Sigmoid colon (tissue), 7 donors: ENCODE results near the gene WDR88. TPM values are rescaled to one million over a fixed set of nuclear protein-coding genes. Genes with fewer than 3 reads are reported as not detected.

Experiments
- DNase-seq: peaks from one replicate; pipeline ENCODE4 v3.0.0-alpha.2; 2019
- H3K27ac ChIP-seq, 4 donors: fragments of 200-600 bp; sonication (generic); one replicate each; pipeline ENCODE4 v1.5.1; 2016 to 2019; ENCODE audit warnings: mild to moderate bottlenecking in 1 of 4
- H3K27me3 ChIP-seq, 3 donors: fragments of 200-600 bp; sonication (generic); one replicate each; pipeline ENCODE4 v1.5.1; 2019; ENCODE audit warnings: mild to moderate bottlenecking in 1 of 3
- H3K36me3 ChIP-seq, 4 donors: fragments of 200-600 bp; sonication (generic); one replicate each; pipeline ENCODE4 v1.5.1; 2016 to 2019
- H3K4me1 ChIP-seq, 4 donors: fragments of 200-600 bp; sonication (generic); one replicate each; pipeline ENCODE4 v1.5.1; 2017 to 2019
- H3K4me3 ChIP-seq, 4 donors: fragments of 200-600 bp; sonication (generic); one replicate each; pipeline ENCODE4 v1.5.1; 2017 to 2019; ENCODE audit warnings: mild to moderate bottlenecking in 2 of 4, moderate library complexity in 1 of 4
- H3K9me3 ChIP-seq, 4 donors: fragments of 200-600 bp in 3 of 4; sonication (generic) in 3 of 4; one replicate each; pipeline versions ENCODE4 v1.5.1 to v1.6.1; 2013 to 2019
- EP300 ChIP-seq, 4 donors: sonication (generic); formaldehyde crosslinking; IDR thresholded peaks; one replicate each; pipeline ENCODE4 v1.6.1; 2017; ENCODE audit warnings: antibody characterized with exemption in 4 of 4
- POLR2A ChIP-seq, 2 donors: fragments of 450-650 bp; IDR thresholded peaks; one replicate each; pipeline ENCODE4 v1.6.1; 2016; ENCODE audit warnings: antibody characterized with exemption in 2 of 2, mild to moderate bottlenecking in 2 of 2, moderate library complexity in 2 of 2
- POLR2AphosphoS5 ChIP-seq, 4 donors: sonication (generic); formaldehyde crosslinking; IDR thresholded peaks; one replicate each; pipeline ENCODE4 v1.6.1; 2017; ENCODE audit warnings: antibody characterized with exemption in 4 of 4
- WGBS, 2 donors: extraction: QIAGEN DNeasy Blood & Tissue Kit; methylation state at CpG; one replicate each; pipeline ENCODE4 v1.1.7; 2013; 5-methylcytosine and 5-hydroxymethylcytosine counted together
- intact Hi-C: fragments of 100-400 bp; cut with DNase I; formaldehyde crosslinking; loops from one replicate; pipeline ENCODE4 v1.15.1; 2023
- polyA plus RNA-seq, 3 donors: library from polyadenylated mRNA; stranded (reverse); fragments of 200-250 nt; gene quantifications; one replicate each; pipeline ENCODE4 v1.2.3, GENCODE V29; 2013
- total RNA-seq, 4 donors: library from RNA; depleted of rRNA; stranded (reverse); fragments of >200 nt; gene quantifications; one replicate each; pipeline ENCODE4 v1.1.0, GENCODE V29; 2016
- TF ChIP-seq, protein P1 (sequence below), 4 experiments: fragments of 450-650 bp in 3 of 4; fragments of 200-600 bp in 1 of 4; IDR thresholded peaks; one replicate each; pipeline ENCODE4 v1.5.1; 2016 to 2019; ENCODE audit warnings: antibody characterized with exemption in 4 of 4, mild to moderate bottlenecking in 3 of 4, moderate library complexity in 2 of 4
- donor health status: healthy with polysubstance abuse.
- donor health status: Bipolar disorder and iron deficiency.
- donor health status: healthy.

Gene WDR88
- total and polyA plus RNA-seq, 7 donors: not detected

DNA sequence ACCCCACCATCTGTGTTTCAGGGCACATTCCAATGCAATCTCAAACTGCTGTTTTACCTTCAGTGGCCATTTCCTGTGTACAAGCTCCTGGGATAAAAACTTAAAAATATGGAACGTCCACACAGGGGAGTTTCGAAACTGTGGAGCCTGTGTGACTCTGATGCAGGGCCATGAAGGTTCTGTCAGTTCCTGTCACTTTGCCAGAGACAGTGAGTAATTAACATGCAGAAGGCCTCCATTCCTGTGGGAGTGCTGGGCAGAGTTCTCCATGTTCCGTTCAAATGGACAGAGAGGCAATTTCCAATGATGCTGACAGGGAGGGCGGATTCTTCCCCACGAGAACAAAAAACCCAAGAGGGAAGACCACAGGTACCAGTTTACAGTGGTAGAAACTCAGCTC lies 24.4 kb downstream of the WDR88 start:
- intact Hi-C loops: no loop called here

DNA sequence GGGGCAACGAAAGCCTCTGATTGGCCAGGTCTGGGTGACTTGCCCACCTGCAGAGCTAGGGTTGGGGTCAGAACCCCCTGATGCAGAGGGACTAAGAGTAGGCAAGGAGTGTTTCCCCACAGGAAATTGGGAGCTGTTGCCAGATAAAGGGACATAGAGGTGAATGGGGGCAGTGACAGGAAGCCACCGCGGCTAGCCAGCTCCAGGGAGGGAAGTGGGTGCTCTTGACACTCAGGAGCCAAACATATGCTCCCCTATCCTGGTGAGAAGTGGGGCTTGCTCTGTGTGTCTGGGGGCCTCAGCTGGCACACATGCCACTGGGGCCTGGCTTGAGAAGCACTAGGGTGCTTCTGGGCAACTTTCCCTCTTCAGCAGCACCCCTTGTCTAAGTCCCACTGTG lies 26.0 kb downstream of the WDR88 start:
- intact Hi-C loops: no loop called here
- H3K36me3 ChIP-seq: no peaks in the 10 kb centered on the region
- 68 to 86% methylated on average over 3 of the region's 3 CpGs for WGBS, 2 donors
- H3K4me3 ChIP-seq: no peak overlapping the region
- H3K27me3 ChIP-seq: no peaks in the 10 kb centered on the region
- DNase-seq: no peak
- no peak for TF ChIP-seq EP300 (IDR thresholded peaks at IDR 0.05)
- TF ChIP-seq, protein P1, sequence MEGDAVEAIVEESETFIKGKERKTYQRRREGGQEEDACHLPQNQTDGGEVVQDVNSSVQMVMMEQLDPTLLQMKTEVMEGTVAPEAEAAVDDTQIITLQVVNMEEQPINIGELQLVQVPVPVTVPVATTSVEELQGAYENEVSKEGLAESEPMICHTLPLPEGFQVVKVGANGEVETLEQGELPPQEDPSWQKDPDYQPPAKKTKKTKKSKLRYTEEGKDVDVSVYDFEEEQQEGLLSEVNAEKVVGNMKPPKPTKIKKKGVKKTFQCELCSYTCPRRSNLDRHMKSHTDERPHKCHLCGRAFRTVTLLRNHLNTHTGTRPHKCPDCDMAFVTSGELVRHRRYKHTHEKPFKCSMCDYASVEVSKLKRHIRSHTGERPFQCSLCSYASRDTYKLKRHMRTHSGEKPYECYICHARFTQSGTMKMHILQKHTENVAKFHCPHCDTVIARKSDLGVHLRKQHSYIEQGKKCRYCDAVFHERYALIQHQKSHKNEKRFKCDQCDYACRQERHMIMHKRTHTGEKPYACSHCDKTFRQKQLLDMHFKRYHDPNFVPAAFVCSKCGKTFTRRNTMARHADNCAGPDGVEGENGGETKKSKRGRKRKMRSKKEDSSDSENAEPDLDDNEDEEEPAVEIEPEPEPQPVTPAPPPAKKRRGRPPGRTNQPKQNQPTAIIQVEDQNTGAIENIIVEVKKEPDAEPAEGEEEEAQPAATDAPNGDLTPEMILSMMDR (IDR thresholded peaks at IDR 0.05): no peak
- no peak for TF ChIP-seq POLR2A (IDR thresholded peaks at IDR 0.05)
- no peak for TF ChIP-seq POLR2AphosphoS5 (IDR thresholded peaks at IDR 0.05)
- H3K27ac ChIP-seq: no peak overlapping the region
- H3K9me3 ChIP-seq: no peaks in the 10 kb centered on the region
- no peaks in the 10 kb centered on the region for H3K4me1 ChIP-seq

More for the DNA sequence above, 24.4 kb downstream of the WDR88 start:
- TF ChIP-seq POLR2AphosphoS5 (IDR thresholded peaks at IDR 0.05): no peak
- TF ChIP-seq POLR2A (IDR thresholded peaks at IDR 0.05): no peak
- no peak for TF ChIP-seq EP300 (IDR thresholded peaks at IDR 0.05)
- TF ChIP-seq, protein P1 (IDR thresholded peaks at IDR 0.05): no peak
- H3K27me3 ChIP-seq: no peaks in the 10 kb centered on the region
- H3K4me3 ChIP-seq: no peak overlapping the region
- no peaks in the 10 kb centered on the region for H3K9me3 ChIP-seq
- 85 to 87% methylated on average over 5 of the region's 5 CpGs for whole genome bisulfite sequencing, 2 donors
- no peaks in the 10 kb centered on the region for H3K4me1 ChIP-seq
- no peak overlapping the region for H3K27ac ChIP-seq
- no peaks in the 10 kb centered on the region for H3K36me3 ChIP-seq
- DNase-seq: no peak

DNA sequence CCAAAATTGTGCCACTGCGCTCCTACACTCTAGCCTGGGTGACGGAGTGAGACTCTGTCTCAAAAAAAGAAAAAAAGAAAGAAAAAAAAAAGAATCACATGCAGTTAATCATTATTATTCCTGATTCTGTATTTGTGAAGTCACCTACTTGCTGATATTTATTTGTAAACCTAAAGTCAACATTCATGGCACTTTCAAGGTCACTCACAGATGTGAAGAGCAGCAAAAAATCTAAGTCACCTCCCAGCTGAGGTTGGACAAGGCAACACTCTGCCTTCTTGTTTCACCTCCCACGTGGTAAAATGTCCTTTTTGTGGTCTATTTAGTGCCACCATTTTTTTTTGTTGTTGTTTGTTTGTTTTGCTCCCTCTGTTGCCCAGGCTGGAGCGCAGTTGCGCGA lies 26.5 kb downstream of the WDR88 start:
- Histone ChIP-seq H3K27me3 (no peaks in the 10 kb centered on the region), H3K27ac (no peak overlapping the region), H3K9me3 (no peaks in the 10 kb centered on the region), H3K36me3 (no peaks in the 10 kb centered on the region), H3K4me3 (no peak overlapping the region), H3K4me1 (no peaks in the 10 kb centered on the region)
- intact Hi-C loops: no loop called here
- TF ChIP-seq POLR2A (IDR thresholded peaks at IDR 0.05): no peak
- no peak for TF ChIP-seq POLR2AphosphoS5 (IDR thresholded peaks at IDR 0.05)
- TF ChIP-seq, protein P1 (IDR thresholded peaks at IDR 0.05): no peak
- no peak for TF ChIP-seq EP300 (IDR thresholded peaks at IDR 0.05)
- WGBS, 2 donors: 93 to 95% methylated on average over 6 of the region's 6 CpGs
- DNase-seq: no peak

DNA sequence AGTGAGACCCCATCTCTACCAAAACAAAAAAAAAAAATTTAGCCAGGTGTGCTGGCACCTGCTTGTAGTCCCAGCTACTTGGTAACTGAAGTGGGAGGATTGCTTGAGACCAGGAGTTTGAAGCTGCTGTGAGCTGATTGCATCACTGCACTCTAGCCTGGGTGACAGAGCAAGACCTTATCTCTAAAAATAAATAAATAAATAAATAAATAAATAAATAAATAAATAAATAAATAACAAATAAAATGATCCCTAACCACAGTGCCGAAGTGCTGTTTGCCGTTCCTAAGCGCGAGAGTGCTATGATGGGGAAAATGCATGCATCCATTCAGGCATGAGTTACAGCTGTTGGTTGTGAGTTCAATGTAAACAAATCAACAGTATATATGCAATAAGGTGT lies 27.2 kb downstream of the WDR88 start:
- no peaks in the 10 kb centered on the region for H3K27me3 ChIP-seq
- no peaks in the 10 kb centered on the region for H3K36me3 ChIP-seq
- H3K9me3 ChIP-seq: no peaks in the 10 kb centered on the region
- H3K27ac ChIP-seq: no peak overlapping the region
- intact Hi-C loops: no loop called here
- no peak for DNase-seq
- 96 to 98% methylated on average over 4 of the region's 4 CpGs for whole genome bisulfite sequencing, 2 donors
- no peak overlapping the region for H3K4me3 ChIP-seq
- TF ChIP-seq, protein P1 (IDR thresholded peaks at IDR 0.05): no peak
- TF ChIP-seq POLR2AphosphoS5 (IDR thresholded peaks at IDR 0.05) (no peak), EP300 (IDR thresholded peaks at IDR 0.05) (no peak), POLR2A (IDR thresholded peaks at IDR 0.05) (no peak)
- no peaks in the 10 kb centered on the region for H3K4me1 ChIP-seq

DNA sequence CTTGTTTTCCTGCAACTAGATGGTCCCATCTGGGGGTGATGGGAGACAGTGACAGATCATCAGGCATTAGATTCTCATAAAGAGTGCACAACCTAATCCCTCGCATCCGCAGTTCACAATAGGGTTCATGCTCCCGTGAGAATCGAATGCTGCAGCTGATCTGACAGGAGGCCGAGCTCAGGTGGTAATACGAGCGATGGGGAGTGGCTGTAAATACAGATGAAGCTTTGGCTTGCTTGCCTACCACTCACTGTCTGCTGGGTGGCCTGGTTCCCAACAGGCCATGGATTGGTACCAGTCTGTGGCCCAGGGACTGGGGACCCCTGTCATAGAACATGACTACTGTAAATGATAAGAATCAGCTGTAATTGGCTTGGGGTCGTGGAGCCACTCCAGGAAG lies 28.0 kb downstream of the WDR88 start:
- no peak for DNase-seq
- WGBS, 2 donors: 91 to 95% methylated on average over 8 of the region's 8 CpGs
- Histone ChIP-seq H3K9me3 (no peaks in the 10 kb centered on the region), H3K4me3 (no peak overlapping the region), H3K27ac (no peak overlapping the region), H3K27me3 (no peaks in the 10 kb centered on the region), H3K4me1 (no peaks in the 10 kb centered on the region), H3K36me3 (no peaks in the 10 kb centered on the region)
- intact Hi-C loops: no loop called here
- no peak for TF ChIP-seq POLR2AphosphoS5 (IDR thresholded peaks at IDR 0.05)
- no peak for TF ChIP-seq EP300 (IDR thresholded peaks at IDR 0.05)
- no peak for TF ChIP-seq POLR2A (IDR thresholded peaks at IDR 0.05)
- TF ChIP-seq, protein P1 (IDR thresholded peaks at IDR 0.05): no peak
